ENCODE results near the gene NTN5. TPM values are rescaled to one million over a fixed set of nuclear protein-coding genes. Genes with fewer than 3 reads are reported as not detected.

NTN5 gene
- total RNA-seq, 8 experiments from 2014 or later = 0.16 to 1.3 (median 0.50) TPM; not detected in 1

- peak overlapping the region in 1 of 2 donors; percentile 84 for H3K27ac ChIP-seq
Observed at GRCh38 chr19:48617146-48617937, 55.5 kb downstream of the NTN5 start.

GRCh38 chr19:48616491-48617056 lies 56.2 kb downstream of the NTN5 start:
- ATAC-seq (replicated peaks in 6 of 8) = no peak
- Histone ChIP-seq H3K27ac (no peak overlapping the region), H3K4me3 (peak overlapping the region in 2 of 5 donors; percentile 65 to 78), H3K4me1 (replicated peaks in 1 of 2) (peaks cover 14 to 27% of the 10 kb centered on the region in 2 donors)
- 70 to 100% (median 84%) methylated on average over 1 to 8 of the region's 12 CpGs; no CpG with 5 or more reads in 6 of the 10 experiments for WGBS, 10 experiments
- in situ Hi-C loops (cut with MboI; ENCODE audit: low pct_unique_long_range_greater_than_20kb in 2 of 9, low sequenced_read_pairs in 9 of 9, unreplicated experiment in 9 of 9) = no loop called here

More at GRCh38 chr19:48617146-48617937, 55.5 kb downstream of the NTN5 start:
- Histone ChIP-seq H3K4me1 (replicated peaks in 1 of 2) (peaks cover 14 to 27% of the 10 kb centered on the region in 2 donors), H3K4me3 (peak overlapping the region; percentile 65 to 80 (median 78))
- in situ Hi-C loops (cut with MboI; ENCODE audit: low pct_unique_long_range_greater_than_20kb in 2 of 9, low sequenced_read_pairs in 9 of 9, unreplicated experiment in 9 of 9) = no loop called here
- WGBS, 10 experiments = 0 to 100% (median 77%) methylated on average over 1 to 7 of the region's 18 CpGs; no CpG with 5 or more reads in 2 of the 10 experiments
- ATAC-seq (replicated peaks in 6 of 8) = no peak

GRCh38 chr19:48616041-48616436 lies 56.8 kb downstream of the NTN5 start:
- peaks cover 14 to 27% of the 10 kb centered on the region in 2 donors for H3K4me1 ChIP-seq (replicated peaks in 1 of 2)
- no peak overlapping the region for H3K4me3 ChIP-seq
- H3K27ac ChIP-seq = no peak overlapping the region
- 81 to 92% methylated on average over 4 of the region's 16 CpGs; no CpG with 5 or more reads in 8 of the 10 experiments for WGBS, 10 experiments
- no peak for ATAC-seq (replicated peaks in 6 of 8)
- in situ Hi-C loops (cut with MboI; ENCODE audit: low pct_unique_long_range_greater_than_20kb in 2 of 9, low sequenced_read_pairs in 9 of 9, unreplicated experiment in 9 of 9) = no loop called here

- no peak overlapping the region for H3K27ac ChIP-seq
- in situ Hi-C loops (cut with MboI; ENCODE audit: low pct_unique_long_range_greater_than_20kb in 2 of 9, low sequenced_read_pairs in 9 of 9, unreplicated experiment in 9 of 9) = no loop called here
- 46 to 80% methylated on average over 3 to 4 of the region's 19 CpGs; no CpG with 5 or more reads in 8 of the 10 experiments for WGBS, 10 experiments
- no peak overlapping the region for H3K4me3 ChIP-seq
- ATAC-seq (replicated peaks in 6 of 8) = no peak
- peaks cover 14 to 27% of the 10 kb centered on the region in 2 donors for H3K4me1 ChIP-seq (replicated peaks in 1 of 2)
Observed at GRCh38 chr19:48615231-48616040, 57.4 kb downstream of the NTN5 start.

- WGBS, 10 experiments = 0 to 50% (median 35%) methylated on average over 1 to 2 of the region's 31 CpGs; no CpG with 5 or more reads in 6 of the 10 experiments
- in situ Hi-C loops (cut with MboI; ENCODE audit: low pct_unique_long_range_greater_than_20kb in 2 of 9, low sequenced_read_pairs in 9 of 9, unreplicated experiment in 9 of 9) = no loop called here
- Histone ChIP-seq H3K4me1 (replicated peaks in 1 of 2) (peaks cover 14 to 27% of the 10 kb centered on the region in 2 donors), H3K4me3 (no peak within 1 kb of the TSS), H3K27ac (peak within 1 kb of the TSS in 1 of 2 donors; percentile 79)
- peak in 4 of 8 experiments; percentile 0 to 2 (median 2) for ATAC-seq (replicated peaks in 6 of 8)
Observed at GRCh38 chr19:48614436-48615230, 58.2 kb downstream of the NTN5 start, which contains the start of gene FAM83E. FAM83E (minus strand) TSS chr19:48615076; CDS start chr19:48613372, 1,704 bp downstream.

GRCh38 chr19:48613852-48614435 lies 58.9 kb downstream of the NTN5 start:
- WGBS, 10 experiments = 49 to 100% (median 81%) methylated on average over 1 to 6 of the region's 13 CpGs; no CpG with 5 or more reads in 2 of the 10 experiments
- ATAC-seq (replicated peaks in 6 of 8) = peak; percentile 0 to 8 (median 4)
- H3K4me3 ChIP-seq = no peak overlapping the region
- H3K4me1 ChIP-seq (replicated peaks in 1 of 2) = peaks cover 14 to 27% of the 10 kb centered on the region in 2 donors
- peak overlapping the region in 1 of 2 donors; percentile 79 for H3K27ac ChIP-seq
- in situ Hi-C loops (cut with MboI; ENCODE audit: low pct_unique_long_range_greater_than_20kb in 2 of 9, low sequenced_read_pairs in 9 of 9, unreplicated experiment in 9 of 9) = no loop called here

- ATAC-seq (replicated peaks in 6 of 8) = peak; percentile 3 to 21 (median 7)
- H3K27ac ChIP-seq = peak overlapping the region in 1 of 2 donors; percentile 79
- 53 to 100% (median 81%) methylated on average over 1 to 12 of the region's 39 CpGs; no CpG with 5 or more reads in 1 of the 10 experiments for WGBS, 10 experiments
- in situ Hi-C loops (cut with MboI; ENCODE audit: low pct_unique_long_range_greater_than_20kb in 2 of 9, low sequenced_read_pairs in 9 of 9, unreplicated experiment in 9 of 9) = no loop called here
- H3K4me3 ChIP-seq = no peak overlapping the region
- H3K4me1 ChIP-seq (replicated peaks in 1 of 2) = peaks cover 14 to 27% of the 10 kb centered on the region in 2 donors
Observed at GRCh38 chr19:48613024-48613851, 59.6 kb downstream of the NTN5 start.

GRCh38 chr19:48611872-48612271 lies 60.9 kb downstream of the NTN5 start:
- H3K27ac ChIP-seq = no peak overlapping the region
- H3K4me1 ChIP-seq (replicated peaks in 1 of 2) = peaks cover 3 to 17% of the 10 kb centered on the region in 2 donors
- no peak overlapping the region for H3K4me3 ChIP-seq
- 87 to 100% (median 95%) methylated on average over 1 to 4 of the region's 14 CpGs; no CpG with 5 or more reads in 7 of the 10 experiments for WGBS, 10 experiments
- in situ Hi-C loops (cut with MboI; ENCODE audit: low pct_unique_long_range_greater_than_20kb in 2 of 9, low sequenced_read_pairs in 9 of 9, unreplicated experiment in 9 of 9) = no loop called here
- ATAC-seq (replicated peaks in 6 of 8) = no peak

Other genes starting within 250 kb of the NTN5 start
- 10 to 100 TPM; 10.6 to 46.5 (median 21.8) TPM for gene GRWD1, start 227.0 kb downstream of the NTN5 start, total RNA-seq
- 1 to 10 TPM in 3 of 8 experiments, under 1 TPM in 5; 0.49 to 1.3 (median 0.86) TPM for gene KCNJ14, start 217.4 kb downstream of the NTN5 start, total RNA-seq
- gene CYTH2, start 203.6 kb downstream of the NTN5 start, total RNA-seq = 10 to 100 TPM; 17.3 to 84.5 (median 39.3) TPM
- 10 to 100 TPM in 3 of 8 experiments, 1 to 10 TPM in 2, under 1 TPM in 3; 0.25 to 17.5 (median 6.1) TPM for gene LMTK3, start 161.2 kb downstream of the NTN5 start, total RNA-seq
- gene SULT2B1, start 120.8 kb downstream of the NTN5 start, total RNA-seq = 1 to 10 TPM in 1 of 8 experiments, under 1 TPM in 7; 0.16 to 1.9 (median 0.54) TPM
- gene SPACA4, start 66.3 kb downstream of the NTN5 start, total RNA-seq = under 1 TPM in 4 of 8 experiments, not detected in 4; 0.22 to 0.66 (median 0.50) TPM
- 1 to 10 TPM in 4 of 8 experiments, under 1 TPM in 4; 0.54 to 2.5 (median 1.1) TPM for gene FAM83E, start 57.9 kb downstream of the NTN5 start, total RNA-seq
- gene RPL18, start 53.8 kb downstream of the NTN5 start, total RNA-seq = 1,000 to 10,000 TPM; 1,630 to 4,209 (median 2,425) TPM
- 10 to 100 TPM in 7 of 8 experiments, 1 to 10 TPM in 1; 8.9 to 29.5 (median 16.1) TPM for gene SPHK2, start 53.5 kb downstream of the NTN5 start, total RNA-seq
- gene DBP, start 35.6 kb downstream of the NTN5 start, total RNA-seq = 10 to 100 TPM in 4 of 8 experiments, 1 to 10 TPM in 4; 3.3 to 19.6 (median 10.4) TPM
- gene CA11, start 26.8 kb downstream of the NTN5 start, total RNA-seq = 10 to 100 TPM; 18.4 to 62.1 (median 32.0) TPM
- 1 to 10 TPM in 6 of 8 experiments, under 1 TPM in 2; 0.79 to 4.7 (median 1.9) TPM for gene FUT2, start 23.0 kb upstream of the NTN5 start, total RNA-seq
- 1 to 10 TPM in 6 of 8 experiments, under 1 TPM in 2; 0.71 to 5.0 (median 1.7) TPM for gene MAMSTR, start 46.7 kb upstream of the NTN5 start, total RNA-seq
- 1 to 10 TPM in 2 of 8 experiments, under 1 TPM in 5, not detected in 1; 0.33 to 9.4 (median 0.42) TPM for gene RASIP1, start 67.6 kb upstream of the NTN5 start, total RNA-seq
- under 1 TPM in 7 of 8 experiments, not detected in 1; 0.14 to 0.76 (median 0.49) TPM for gene IZUMO1, start 73.9 kb upstream of the NTN5 start, total RNA-seq
- 1 to 10 TPM in 1 of 8 experiments, under 1 TPM in 7; 0.13 to 3.7 (median 0.47) TPM for gene FUT1, start 79.6 kb upstream of the NTN5 start, total RNA-seq
- under 1 TPM in 2 of 8 experiments, not detected in 6; 0.28 to 0.29 TPM for gene FGF21, start 82.5 kb upstream of the NTN5 start, total RNA-seq
- gene BCAT2, start 138.0 kb upstream of the NTN5 start, total RNA-seq = 10 to 100 TPM; 26.6 to 49.8 (median 35.1) TPM
- 10 to 100 TPM in 2 of 8 experiments, 1 to 10 TPM in 6; 1.6 to 27.3 (median 5.4) TPM for gene HSD17B14, start 163.5 kb upstream of the NTN5 start, total RNA-seq
- 10 to 100 TPM in 3 of 8 experiments, 1 to 10 TPM in 4, under 1 TPM in 1; 0.33 to 30.8 (median 6.5) TPM for gene PLEKHA4, start 195.6 kb upstream of the NTN5 start, total RNA-seq
- gene PPP1R15A, start 199.4 kb upstream of the NTN5 start, total RNA-seq = 100 to 1,000 TPM in 1 of 8 experiments, 10 to 100 TPM in 7; 35.2 to 157 (median 68.6) TPM
- gene TULP2, start 225.7 kb upstream of the NTN5 start, total RNA-seq = 1 to 10 TPM in 1 of 8 experiments, under 1 TPM in 1, not detected in 6; 0.52 to 2.2 TPM
- gene NUCB1, start 227.3 kb upstream of the NTN5 start, total RNA-seq = 100 to 1,000 TPM in 4 of 8 experiments, 10 to 100 TPM in 4; 60.2 to 309 (median 107) TPM